Measurements from ENCODE around the gene TECR.

DNA sequence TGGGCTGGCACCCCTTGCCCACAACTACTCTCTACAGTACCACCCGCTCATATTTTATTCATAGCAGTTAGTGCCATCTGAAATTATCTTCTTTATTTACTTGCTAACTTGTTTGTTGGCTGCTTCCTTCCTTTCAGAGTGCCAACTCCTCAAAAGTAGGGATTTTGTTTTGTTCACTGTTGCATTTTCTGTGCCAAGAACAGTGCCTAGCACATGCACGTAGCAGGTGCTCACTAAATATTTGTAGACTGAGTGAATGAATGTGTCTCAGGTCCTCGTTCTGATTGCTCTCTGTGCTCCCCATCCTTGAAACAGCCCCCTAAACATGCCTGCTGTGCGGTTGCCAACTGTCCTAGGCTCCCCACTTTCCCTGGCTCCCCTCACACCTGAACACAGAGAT lies 35.0 kb upstream of the TECR start:
- TF ChIP-seq, protein P1, sequence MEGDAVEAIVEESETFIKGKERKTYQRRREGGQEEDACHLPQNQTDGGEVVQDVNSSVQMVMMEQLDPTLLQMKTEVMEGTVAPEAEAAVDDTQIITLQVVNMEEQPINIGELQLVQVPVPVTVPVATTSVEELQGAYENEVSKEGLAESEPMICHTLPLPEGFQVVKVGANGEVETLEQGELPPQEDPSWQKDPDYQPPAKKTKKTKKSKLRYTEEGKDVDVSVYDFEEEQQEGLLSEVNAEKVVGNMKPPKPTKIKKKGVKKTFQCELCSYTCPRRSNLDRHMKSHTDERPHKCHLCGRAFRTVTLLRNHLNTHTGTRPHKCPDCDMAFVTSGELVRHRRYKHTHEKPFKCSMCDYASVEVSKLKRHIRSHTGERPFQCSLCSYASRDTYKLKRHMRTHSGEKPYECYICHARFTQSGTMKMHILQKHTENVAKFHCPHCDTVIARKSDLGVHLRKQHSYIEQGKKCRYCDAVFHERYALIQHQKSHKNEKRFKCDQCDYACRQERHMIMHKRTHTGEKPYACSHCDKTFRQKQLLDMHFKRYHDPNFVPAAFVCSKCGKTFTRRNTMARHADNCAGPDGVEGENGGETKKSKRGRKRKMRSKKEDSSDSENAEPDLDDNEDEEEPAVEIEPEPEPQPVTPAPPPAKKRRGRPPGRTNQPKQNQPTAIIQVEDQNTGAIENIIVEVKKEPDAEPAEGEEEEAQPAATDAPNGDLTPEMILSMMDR (IDR thresholded peaks at IDR 0.05) = no peak
- no peak for TF ChIP-seq POLR2A (IDR thresholded peaks at IDR 0.05)
